Measurements from ENCODE around the gene SYT1. TPM values are rescaled to one million over a fixed set of nuclear protein-coding genes. Genes with fewer than 3 reads are reported as not detected.

SYT1 gene
- total and polyA plus RNA-seq, 2 of the 8 experiments (the other 6 are each of a cell fraction or from before 2014, with no cell fraction given), result 11.0 to 34.6 TPM

DNA sequence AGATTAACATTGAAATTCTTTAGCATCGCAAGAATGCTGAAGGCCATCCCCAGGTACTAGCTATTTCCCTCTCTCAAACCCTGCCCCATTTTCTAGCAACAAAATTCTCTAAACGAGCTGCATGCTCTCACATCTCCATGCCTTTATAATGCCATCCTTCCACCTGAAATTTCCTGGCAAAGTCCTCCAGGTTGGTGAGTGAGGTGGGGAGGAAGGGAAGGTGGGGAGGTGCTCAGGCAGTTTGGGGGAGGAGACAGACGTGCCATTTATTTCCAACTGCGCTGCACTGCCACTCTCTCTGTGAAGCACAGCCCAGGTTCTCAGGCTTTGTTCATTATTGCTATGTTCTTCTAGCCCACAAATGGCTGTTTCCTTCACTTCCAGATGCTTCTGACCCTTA lies 617.7 kb downstream of the SYT1 start (continued):
- TF ChIP-seq PHF8 (conservative IDR thresholded peaks at IDR 0.05; ENCODE audit: low read depth, low read length), result no peak

Data from H1 (cell line).